Measurements from ENCODE around the gene GRID1.
"Not testable (repeated sequence)": the region's sequence is repeated elsewhere in the genome, so short reads cannot be mapped to it uniquely, and the experiment has no call there.

Gene GRID1

DNA sequence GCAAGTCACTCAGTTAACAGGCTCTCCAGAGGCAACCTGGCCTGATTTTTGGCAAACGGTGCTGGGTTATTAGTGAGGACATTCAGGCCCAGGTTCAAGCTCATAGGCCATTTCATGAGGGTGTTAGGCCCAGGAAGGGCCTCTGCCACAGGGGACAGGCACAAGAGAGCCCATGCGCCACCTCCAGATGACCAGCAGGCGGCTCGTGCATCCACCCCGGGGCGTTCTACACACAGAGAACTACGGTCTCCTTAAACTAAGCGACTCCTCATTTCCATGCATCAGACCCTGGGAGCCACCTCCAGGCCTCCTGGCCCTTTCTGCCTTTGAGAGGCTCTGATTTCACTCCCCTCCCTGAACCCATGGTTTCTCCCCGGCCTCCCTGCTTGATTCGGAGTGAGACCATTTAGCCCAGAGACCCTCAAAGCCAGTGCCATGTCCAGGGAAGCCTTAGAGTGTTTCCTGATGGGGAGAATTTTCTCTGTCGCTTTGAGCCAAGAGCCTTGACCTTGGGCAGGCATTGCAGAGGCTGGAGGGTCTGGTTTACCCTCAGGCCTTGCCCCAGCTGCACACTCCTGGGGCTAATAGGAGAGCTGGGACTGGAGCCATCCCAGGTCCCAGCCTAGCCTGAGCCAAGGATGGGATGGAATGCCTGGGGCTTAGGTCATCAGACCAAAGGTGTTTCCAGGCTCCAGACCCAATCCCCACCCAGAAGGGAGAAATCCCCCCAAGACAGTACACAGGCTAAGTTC is 188.0 kb downstream of the GRID1 start:
- DNase-seq: no peak
- in situ Hi-C loops (cut with MboI; ENCODE audit: low pct_unique_long_range_greater_than_20kb, low sequenced_read_pairs): no loop called here

DNA sequence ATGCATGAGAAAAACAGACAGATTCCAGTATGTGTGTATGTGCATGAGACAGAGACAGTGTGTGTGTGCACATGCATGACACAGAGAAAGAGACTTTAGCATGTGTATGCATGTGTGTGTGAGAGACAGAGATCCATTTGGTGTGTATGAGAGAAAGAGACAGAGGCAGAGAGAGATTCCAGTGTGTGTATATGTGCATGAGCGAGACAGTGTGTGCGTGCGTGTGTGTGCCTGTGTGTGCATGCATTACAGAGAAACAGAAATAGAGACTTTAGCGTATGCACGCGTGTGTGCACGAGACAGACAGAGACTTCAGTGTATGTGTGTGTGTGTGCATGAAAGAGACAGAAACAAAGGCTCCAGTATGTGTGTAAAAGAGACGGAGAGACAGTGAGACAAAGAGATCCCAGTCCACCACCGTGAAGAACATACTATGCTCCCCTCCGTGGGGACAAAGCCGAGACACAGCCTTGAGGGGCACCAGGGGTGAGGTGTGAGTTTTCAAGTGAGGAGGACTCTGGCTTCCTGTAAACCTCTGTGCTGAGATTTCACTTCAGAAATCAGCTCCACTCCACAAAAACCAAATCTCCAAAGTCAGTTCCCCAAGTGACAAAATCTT is 188.9 kb downstream of the GRID1 start:
- in situ Hi-C loops (cut with MboI; ENCODE audit: low pct_unique_long_range_greater_than_20kb, low sequenced_read_pairs): no loop called here

DNA sequence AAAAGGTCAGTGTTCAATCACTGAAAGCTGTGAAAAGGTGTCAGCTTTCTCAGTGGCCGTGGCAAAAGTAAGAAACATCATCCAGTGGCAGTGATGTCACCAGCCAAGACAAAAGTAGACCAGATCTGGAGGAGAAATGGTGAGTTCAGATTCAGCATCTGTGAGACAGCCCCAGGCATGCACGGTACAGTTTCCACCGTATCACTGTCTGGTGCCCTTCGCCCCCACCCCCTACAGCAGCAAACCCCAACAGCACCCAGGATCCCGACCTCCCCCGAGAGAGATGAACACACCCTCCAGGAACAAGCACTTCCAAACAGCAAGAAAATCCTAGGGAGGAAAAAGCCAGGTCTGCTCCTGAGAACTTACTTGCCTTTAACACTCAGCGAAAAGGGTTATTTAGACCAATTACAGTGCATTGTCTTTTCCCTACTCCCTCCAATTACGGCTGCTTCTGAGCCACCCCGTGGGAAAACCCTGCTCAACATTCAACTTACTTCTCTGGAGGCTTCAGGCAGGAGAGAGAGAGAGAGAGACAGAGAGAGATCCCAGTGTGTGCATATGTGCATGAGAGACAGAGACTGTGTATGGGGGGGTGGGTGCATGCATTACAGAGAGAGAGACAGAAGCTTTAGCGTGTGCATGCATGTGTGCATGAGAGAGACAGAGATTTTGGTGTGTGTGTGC is 189.6 kb downstream of the GRID1 start:
- no peak for DNase-seq
- in situ Hi-C loops (cut with MboI; ENCODE audit: low pct_unique_long_range_greater_than_20kb, low sequenced_read_pairs): no loop called here

More for the DNA sequence above, 188.9 kb downstream of the GRID1 start:
- no peak for DNase-seq

DNA sequence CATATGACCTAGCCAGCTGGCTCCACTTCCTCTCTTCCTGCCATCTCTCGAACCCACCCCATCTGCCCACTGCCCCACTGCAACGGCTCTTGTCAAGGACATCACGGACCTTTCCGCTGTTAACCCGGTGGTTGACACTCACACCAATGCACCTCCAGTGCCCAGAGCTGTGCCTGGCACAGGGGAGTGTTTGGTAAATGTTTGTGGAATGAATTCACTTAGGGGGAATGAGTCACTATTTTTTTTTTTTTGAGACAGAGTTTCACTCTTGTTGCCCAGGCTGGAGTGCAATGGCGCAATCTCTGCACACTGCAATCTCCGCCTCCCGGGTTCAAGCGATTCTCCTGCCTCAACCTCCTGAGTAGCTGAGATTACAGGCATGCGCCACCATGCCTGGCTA is 191.1 kb downstream of the GRID1 start:
- in situ Hi-C loops (cut with MboI; ENCODE audit: low pct_unique_long_range_greater_than_20kb, low sequenced_read_pairs); DNase-seq: not testable (repeated sequence)

DNA sequence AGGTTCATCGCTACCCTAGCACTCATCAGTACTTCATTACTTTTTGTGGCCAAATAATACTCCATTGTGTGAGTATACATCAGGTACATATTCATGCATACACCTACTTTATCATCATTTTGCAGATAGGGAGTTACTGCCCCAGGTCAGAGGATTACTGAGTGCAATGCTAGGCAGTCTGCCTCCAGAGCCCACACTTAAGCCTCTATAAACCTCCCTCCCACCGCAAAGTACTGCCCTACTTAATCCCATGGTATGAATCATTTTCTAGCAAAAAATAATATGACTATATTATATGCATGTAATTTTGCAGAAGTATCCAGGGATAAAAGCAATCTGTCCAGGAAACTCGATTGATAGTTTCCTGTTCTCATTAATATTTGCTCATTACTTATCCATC is 194.3 kb downstream of the GRID1 start:
- no peak for DNase-seq
- in situ Hi-C loops (cut with MboI; ENCODE audit: low pct_unique_long_range_greater_than_20kb, low sequenced_read_pairs): no loop called here

DNA sequence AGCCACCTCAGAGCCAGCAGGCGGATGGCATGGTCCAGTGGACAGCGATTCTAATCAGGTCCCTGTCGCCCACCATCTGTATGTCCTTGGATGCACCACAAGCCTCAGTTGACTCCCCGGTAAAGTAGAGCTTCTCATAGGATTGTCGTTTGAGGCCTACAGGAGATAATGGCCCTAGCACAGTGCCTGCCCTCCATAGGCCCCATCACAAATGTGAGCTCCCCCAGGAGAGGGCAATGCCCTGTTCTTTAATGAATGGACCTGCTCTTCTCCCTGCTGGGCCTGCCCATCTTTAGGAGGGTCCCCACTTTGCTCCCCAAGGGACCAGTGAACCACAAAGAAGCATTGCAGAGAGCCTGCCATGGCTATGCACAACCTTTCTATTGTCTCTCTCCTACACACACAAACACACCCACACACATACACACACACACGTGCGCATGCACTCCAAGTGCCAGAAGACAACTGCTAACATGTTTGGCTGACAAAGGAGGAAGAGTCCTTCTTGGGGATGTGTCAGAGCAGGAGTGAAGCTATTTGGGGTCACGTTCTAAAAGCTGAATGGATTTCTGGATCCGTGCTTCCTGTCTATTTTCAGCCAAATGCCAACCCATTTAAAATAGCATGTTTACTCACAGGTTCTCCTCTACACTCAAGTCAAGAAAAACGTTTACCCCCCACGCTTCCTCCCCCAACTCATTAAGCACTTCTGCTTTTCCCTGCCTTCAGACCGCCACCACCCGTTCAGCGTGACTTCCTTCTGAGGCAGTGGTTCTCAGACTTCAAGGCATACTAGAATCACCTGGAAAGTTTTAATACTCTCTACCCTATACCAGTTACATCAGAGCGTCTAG is 196.1 kb downstream of the GRID1 start:
- DNase-seq: peak; percentile 97
- in situ Hi-C loops (cut with MboI; ENCODE audit: low pct_unique_long_range_greater_than_20kb, low sequenced_read_pairs): no loop called here

DNA sequence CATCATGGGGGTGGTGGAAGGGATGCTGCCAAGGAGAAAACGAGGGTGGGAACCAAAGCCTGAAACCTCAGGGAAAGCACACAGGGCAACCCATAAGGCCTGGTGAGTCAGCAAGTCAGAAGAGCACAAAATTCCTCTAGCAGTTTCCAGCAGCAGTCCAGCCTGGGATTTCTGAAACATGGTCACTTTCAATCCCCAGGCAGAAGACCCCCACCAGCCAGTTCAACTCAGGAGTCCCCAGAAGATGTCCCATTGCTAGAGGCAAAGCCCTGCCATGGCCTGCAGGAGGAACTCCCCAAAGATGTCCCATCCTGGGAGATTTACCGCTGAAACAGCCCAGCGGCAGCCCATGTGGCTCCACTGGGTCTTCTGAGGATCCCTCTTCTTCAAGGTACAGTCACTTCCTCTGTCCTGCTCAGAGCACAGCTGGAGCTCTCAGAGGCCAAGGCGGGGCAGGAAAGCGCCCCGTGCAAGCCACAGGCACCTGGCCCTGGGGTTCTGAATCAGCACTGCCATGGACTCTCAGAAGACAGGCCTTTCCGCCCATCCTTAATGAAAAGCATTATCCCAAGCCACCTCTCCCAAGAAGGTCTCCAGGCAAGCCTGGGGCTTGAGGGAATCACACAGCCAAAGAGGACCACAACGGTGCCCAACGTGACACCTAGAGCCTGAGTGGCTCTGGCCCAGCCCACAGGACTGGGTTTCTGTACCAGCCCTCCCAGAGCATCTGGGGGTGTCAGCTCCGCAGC is 196.9 kb downstream of the GRID1 start:
- peak; percentile 24 for DNase-seq
- in situ Hi-C loops (cut with MboI; ENCODE audit: low pct_unique_long_range_greater_than_20kb, low sequenced_read_pairs): no loop called here

DNA sequence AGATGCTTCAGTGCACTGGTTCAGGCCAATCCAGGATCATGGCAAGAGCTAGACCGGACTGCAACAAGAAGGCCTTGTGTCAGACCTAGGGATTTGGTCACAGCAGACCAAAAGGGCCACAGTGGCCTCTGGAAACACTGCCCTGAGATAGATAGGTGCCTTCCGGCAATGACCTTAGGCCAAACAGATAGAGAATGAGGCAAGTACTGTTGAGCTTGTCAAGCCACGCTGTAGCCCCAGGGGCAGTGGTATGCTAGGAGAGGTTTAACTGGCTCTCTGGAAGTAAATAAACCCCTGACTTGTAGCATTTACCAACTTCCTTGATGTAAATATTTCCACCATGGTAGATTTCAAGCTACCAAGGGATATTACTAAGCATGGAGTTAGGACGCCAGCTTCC is 197.5 kb downstream of the GRID1 start:
- no peak for DNase-seq
- in situ Hi-C loops (cut with MboI; ENCODE audit: low pct_unique_long_range_greater_than_20kb, low sequenced_read_pairs): no loop called here

DNA sequence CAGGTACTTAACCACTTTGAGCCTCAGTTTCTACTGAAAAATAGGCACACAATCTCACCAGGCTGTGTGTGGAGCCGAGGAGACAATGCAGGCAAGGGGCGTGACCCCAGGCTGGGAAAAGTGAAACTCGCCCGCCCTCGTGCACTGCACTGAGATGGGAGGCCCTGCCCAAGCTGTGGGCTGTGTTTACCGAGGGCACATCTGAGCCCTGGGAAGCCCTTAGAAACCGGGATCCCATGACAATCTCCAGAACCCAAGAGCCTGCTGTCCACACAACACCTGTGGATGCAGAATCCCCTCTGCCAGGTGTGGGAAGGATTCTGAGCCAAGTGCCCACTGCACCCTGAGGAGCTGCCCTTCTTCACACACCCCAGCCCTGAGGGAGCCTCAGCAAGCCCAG is 198.3 kb downstream of the GRID1 start:
- no peak for DNase-seq
- in situ Hi-C loops (cut with MboI; ENCODE audit: low pct_unique_long_range_greater_than_20kb, low sequenced_read_pairs): no loop called here

DNA sequence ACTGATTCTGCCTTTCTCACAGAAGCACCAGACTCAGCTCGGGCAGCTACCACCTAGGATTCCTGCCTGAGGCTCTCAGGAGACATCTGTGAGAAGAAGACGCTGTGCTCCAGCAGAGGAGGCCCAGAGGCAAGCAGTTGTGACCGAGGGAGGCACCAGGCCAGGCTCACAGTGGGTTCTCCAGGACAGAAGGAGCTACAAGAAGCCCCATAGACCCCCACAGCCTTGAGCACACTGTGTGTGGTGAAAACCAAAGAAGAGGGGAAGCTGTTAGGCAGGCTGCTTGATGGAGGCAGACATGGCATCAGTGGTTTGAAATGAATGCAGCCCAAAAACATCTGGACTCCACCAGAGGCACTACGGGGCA is 198.8 kb downstream of the GRID1 start:
- DNase-seq: no peak
- in situ Hi-C loops (cut with MboI; ENCODE audit: low pct_unique_long_range_greater_than_20kb, low sequenced_read_pairs): no loop called here

DNA sequence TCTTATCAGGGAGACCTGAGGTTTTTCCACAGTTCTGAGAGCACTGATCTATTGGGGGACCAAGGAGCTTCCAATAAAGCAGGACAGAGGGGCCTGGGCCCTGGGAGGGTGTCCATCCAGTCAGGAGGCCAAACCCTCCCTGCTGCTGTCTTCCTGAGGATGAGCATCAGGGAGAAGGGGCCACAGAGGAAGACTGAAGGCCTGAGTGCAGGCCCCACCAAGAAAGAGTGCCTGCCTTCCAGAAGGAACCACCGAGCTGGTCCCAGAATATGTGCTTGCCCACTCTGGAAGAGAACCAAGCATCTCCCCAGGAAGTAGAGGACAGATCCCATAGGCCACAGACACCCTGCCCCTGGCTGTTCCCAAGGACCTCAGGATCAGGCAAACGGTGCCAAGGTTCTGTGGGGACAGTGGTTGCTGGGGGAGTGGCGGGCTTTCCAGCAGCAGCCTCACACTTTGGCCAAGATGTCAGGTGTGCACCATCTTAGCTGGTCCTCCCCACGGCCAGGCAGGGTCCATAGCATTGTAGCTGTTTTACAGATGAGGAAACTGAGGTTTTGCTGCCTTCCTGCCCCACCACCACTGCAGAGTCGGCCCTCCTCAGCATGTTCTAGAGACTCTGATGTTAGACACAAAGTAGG is 199.4 kb downstream of the GRID1 start:
- in situ Hi-C loops (cut with MboI; ENCODE audit: low pct_unique_long_range_greater_than_20kb, low sequenced_read_pairs): no loop called here
- DNase-seq: no peak

DNA sequence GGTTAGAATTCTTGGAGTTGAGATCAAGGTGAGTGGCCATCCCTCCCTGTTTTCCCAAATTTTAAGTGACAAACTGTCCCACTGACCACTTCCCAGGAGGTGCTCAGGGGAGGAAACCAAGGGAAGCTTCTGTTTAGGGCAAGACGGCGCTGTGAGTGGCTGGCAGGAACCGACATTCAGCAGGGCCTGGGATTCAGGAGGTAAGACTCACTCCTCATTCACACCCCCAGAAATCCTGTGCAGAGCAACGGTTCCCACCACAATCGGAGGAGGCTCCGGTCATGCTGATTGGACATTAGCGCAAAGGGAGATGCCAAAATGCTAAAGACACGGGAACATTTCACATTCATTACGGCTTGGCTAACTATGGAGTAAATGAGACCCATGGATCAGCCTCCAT is 200.9 kb downstream of the GRID1 start:
- in situ Hi-C loops (cut with MboI; ENCODE audit: low pct_unique_long_range_greater_than_20kb, low sequenced_read_pairs): no loop called here
- no peak for DNase-seq

DNA sequence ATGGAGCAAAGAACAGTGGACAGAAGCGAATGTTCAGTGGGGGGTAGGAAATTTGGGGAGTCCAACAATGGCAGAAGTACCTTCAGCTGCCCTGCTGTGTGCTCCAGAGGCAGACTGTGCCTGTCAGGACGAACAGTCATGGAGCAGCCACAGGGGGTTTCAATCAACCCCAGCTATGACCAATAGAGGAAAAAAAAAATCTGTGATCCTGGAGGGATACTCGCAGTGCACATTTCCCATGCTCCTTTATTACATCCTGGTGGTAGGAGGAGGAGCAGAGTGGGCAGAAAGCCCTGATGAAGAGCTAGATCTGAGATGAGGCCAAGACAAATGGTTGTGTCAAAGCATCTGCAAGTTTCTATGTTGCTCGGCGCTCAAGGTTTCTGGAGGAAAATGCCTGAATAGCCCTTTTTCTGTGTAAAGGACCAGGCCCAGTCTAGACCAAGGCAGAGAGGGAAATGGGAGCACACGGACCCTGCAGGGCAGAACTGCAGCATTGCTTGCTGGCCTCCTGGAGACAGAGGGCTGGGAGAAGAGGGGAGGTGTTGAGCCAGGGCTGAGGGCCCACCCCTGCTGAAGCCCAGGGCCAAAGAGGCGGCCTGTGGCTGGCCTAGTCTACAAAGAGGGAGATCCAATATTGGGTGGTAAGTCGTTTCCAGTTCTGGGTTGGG is 201.5 kb downstream of the GRID1 start:
- in situ Hi-C loops (cut with MboI; ENCODE audit: low pct_unique_long_range_greater_than_20kb, low sequenced_read_pairs): no loop called here
- DNase-seq: no peak

DNA sequence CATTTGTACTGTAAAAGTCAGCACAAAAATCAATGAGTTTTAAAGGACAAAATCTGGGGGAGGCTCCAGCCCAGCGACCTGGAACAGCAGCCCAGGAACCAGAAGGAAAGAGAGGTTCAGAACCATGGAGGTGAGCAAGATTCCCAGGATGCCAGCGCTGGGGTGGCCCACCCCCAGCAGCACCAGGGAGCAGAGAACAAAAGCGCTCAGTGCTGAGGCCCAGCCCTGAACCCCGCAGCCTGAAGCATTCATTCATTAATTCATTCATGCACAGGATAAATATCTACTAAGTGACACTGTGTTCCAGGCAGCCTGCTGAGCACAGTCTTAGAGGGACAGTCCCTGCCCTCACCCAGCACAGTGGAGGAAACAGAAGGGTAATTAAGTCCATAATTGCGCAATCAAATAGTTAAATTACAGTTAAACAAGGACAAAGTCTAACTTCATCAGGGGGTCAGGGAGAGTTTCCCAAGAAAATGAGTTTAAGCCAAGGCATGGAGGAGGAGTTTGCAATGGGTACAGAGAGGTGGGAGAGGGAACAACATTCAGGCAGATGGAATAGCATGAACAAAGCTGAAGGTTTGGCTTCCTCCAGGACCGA is 202.3 kb downstream of the GRID1 start:
- DNase-seq: peak; percentile 44
- in situ Hi-C loops (cut with MboI; ENCODE audit: low pct_unique_long_range_greater_than_20kb, low sequenced_read_pairs): no loop called here

DNA sequence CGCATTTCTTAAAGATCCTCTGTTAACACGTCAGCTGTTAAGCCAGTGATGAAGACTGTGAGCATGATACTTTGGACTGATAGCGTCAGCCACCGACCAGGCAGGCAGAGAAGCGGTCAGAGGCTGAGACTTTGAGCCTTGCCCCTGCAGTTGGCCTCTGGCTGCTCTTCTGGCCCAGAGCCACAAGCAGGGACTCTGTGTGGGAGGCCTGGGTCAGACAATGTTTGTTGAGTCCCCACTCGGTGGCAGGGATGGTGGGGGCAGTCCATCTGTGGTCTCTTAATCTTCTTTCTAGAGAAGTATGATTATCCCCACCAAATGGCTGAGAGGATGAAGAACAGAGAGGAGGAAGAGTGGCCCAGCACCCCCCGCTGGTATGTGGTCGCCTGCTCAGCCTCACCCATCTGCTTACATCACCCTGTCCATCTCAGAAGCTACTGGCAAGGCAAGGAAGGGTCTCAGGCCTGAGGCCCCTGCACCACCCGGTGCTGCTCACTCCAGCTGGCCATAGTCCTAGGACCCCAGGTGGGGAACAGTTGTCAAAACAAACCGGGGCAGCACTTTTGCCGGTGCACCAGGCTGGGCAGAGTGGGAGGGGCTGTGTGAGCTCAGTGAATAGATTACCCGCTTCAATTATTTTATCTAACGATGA is 202.9 kb downstream of the GRID1 start:
- DNase-seq: peak; percentile 50
- in situ Hi-C loops (cut with MboI; ENCODE audit: low pct_unique_long_range_greater_than_20kb, low sequenced_read_pairs): no loop called here

DNA sequence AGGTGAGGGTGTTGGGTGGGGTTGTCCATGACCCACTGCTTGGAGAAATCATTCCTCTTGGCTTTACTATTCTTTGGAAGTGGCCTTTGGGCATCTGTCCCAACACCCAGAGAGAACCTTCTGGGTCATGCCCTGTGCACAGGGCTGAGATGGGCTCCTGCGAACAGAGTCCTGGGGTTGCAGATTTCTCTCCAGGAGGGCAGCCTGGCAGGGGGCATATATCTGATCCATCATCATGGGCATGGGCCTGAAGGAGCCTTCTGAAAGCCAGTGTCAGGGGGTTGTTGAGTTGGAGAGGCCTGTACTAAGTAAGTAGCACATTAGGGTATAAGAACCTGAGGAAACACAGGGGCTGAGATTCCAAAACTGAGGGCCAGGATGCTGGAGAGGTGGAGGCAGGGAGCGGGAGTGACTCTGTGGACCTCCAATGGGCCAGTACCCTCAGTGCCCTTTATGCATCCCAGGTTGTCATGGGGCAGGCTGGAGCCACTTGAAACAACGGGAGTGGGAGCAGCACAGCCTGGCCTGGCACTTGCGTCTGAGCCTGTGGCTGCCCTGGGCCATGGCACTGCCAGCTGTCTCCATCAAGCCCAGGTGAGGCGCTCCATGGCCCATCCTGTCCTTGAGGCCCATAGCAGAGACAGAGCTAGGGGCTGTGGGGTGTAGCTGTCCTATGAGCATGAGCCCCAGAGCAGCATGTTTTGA is 203.7 kb downstream of the GRID1 start:
- no peak for DNase-seq
- in situ Hi-C loops (cut with MboI; ENCODE audit: low pct_unique_long_range_greater_than_20kb, low sequenced_read_pairs): no loop called here

DNA sequence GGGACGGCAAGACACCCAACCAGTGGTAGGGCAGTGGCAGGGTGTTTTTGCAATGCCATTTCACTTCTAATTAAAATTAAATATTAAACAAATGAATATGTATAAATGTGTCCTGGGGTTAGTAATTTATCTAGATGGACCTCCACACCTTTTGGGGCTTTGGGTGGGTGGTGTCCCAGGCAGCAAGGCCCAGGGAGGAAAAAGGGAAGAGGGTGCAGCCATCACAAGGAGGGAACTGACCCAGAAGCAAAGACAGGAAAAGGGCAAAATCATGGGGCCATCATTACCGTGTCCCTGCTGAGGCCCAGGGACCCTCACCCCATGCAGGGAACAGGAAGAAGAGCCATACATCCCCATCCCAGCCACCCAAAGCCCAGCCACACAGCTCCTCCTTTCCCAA is 204.6 kb downstream of the GRID1 start:
- in situ Hi-C loops (cut with MboI; ENCODE audit: low pct_unique_long_range_greater_than_20kb, low sequenced_read_pairs): no loop called here
- DNase-seq: no peak
